ENCODE data around the gene DGKK.

The DGKK gene

GRCh38 chrX:50484662-50485061 is 14.0 kb upstream of the DGKK start:
- H2AK5ac ChIP-seq (ENCODE audit: low read length), result no peak overlapping the region
- no peak overlapping the region for H2BK120ac ChIP-seq (ENCODE audit: low read depth, low read length)
- no peaks in the 10 kb centered on the region for H3K79me1 ChIP-seq (ENCODE audit: low read length)
- H3K4me2 ChIP-seq (ENCODE audit: low read length), result no peak overlapping the region
- H4K8ac ChIP-seq (ENCODE audit: low read depth, low read length), result no peak overlapping the region
- H4K5ac ChIP-seq (ENCODE audit: low read length), result no peak overlapping the region
- H3K23ac ChIP-seq (ENCODE audit: low read length), result no peak overlapping the region
- H3K4me1 ChIP-seq (ENCODE audit: control insufficient read depth, low read depth, low read length), result no peaks in the 10 kb centered on the region
- no peak overlapping the region for H3K56ac ChIP-seq (ENCODE audit: low read length)
- no CpG with 5 or more reads among the region's 1 CpG for WGBS (ENCODE audit: extremely low coverage, insufficient coverage, low lambda C conversion rate)
- H3K9ac ChIP-seq (ENCODE audit: low read length), result no peak overlapping the region
- H3K4ac ChIP-seq (ENCODE audit: low read depth, low read length), result no peak overlapping the region
- no peak overlapping the region for H2BK15ac ChIP-seq (replicated peaks; ENCODE audit: low read depth)
- no peak overlapping the region for H3K27ac ChIP-seq (ENCODE audit: low read depth, low read length)
- H3K27me3 ChIP-seq (ENCODE audit: insufficient read depth, low read length, poor library complexity), result no peaks in the 10 kb centered on the region
- no peaks in the 10 kb centered on the region for H3K79me2 ChIP-seq (ENCODE audit: control insufficient read depth, insufficient read depth, low read length)
- no peaks in the 10 kb centered on the region for H3K36me3 ChIP-seq (ENCODE audit: control insufficient read depth, insufficient read depth, low read length)
- DNase-seq, result peak; percentile 27
- no peak overlapping the region for H2BK5ac ChIP-seq (ENCODE audit: low read length)
- no peak overlapping the region for H3K18ac ChIP-seq (ENCODE audit: low read length)
- no peak overlapping the region for H3K4me3 ChIP-seq (ENCODE audit: low read length)

- no peak overlapping the region for H3K56ac ChIP-seq (ENCODE audit: low read length)
- H3K36me3 ChIP-seq (ENCODE audit: control insufficient read depth, insufficient read depth, low read length), result no peaks in the 10 kb centered on the region
- H3K4me1 ChIP-seq (ENCODE audit: control insufficient read depth, low read depth, low read length), result no peaks in the 10 kb centered on the region
- H3K27me3 ChIP-seq (ENCODE audit: insufficient read depth, low read length, poor library complexity), result no peaks in the 10 kb centered on the region
- no peaks in the 10 kb centered on the region for H3K79me1 ChIP-seq (ENCODE audit: low read length)
- H3K18ac ChIP-seq (ENCODE audit: low read length), result no peak overlapping the region
- no peak overlapping the region for H2BK15ac ChIP-seq (replicated peaks; ENCODE audit: low read depth)
- no peak overlapping the region for H4K8ac ChIP-seq (ENCODE audit: low read depth, low read length)
- H3K9ac ChIP-seq (ENCODE audit: low read length), result no peak overlapping the region
- H3K27ac ChIP-seq (ENCODE audit: low read depth, low read length), result no peak overlapping the region
- H4K5ac ChIP-seq (ENCODE audit: low read length), result no peak overlapping the region
- H3K23ac ChIP-seq (ENCODE audit: low read length), result no peak overlapping the region
- H2BK5ac ChIP-seq (ENCODE audit: low read length), result no peak overlapping the region
- no peak overlapping the region for H2AK5ac ChIP-seq (ENCODE audit: low read length)
- H3K4ac ChIP-seq (ENCODE audit: low read depth, low read length), result no peak overlapping the region
- no peaks in the 10 kb centered on the region for H3K79me2 ChIP-seq (ENCODE audit: control insufficient read depth, insufficient read depth, low read length)
- H3K4me2 ChIP-seq (ENCODE audit: low read length), result no peak overlapping the region
- no CpG with 5 or more reads among the region's 1 CpG for WGBS (ENCODE audit: extremely low coverage, insufficient coverage, low lambda C conversion rate)
- H2BK120ac ChIP-seq (ENCODE audit: low read depth, low read length), result no peak overlapping the region
- no peak for DNase-seq
- no peak overlapping the region for H3K4me3 ChIP-seq (ENCODE audit: low read length)
Observed at GRCh38 chrX:50483283-50483682, 12.7 kb upstream of the DGKK start.

- no peak overlapping the region for H3K27ac ChIP-seq (ENCODE audit: low read depth, low read length)
- H3K79me2 ChIP-seq (ENCODE audit: control insufficient read depth, insufficient read depth, low read length), result no peaks in the 10 kb centered on the region
- no peaks in the 10 kb centered on the region for H3K36me3 ChIP-seq (ENCODE audit: control insufficient read depth, insufficient read depth, low read length)
- H3K4me3 ChIP-seq (ENCODE audit: low read length), result no peak overlapping the region
- no peak overlapping the region for H2BK120ac ChIP-seq (ENCODE audit: low read depth, low read length)
- H3K4me1 ChIP-seq (ENCODE audit: control insufficient read depth, low read depth, low read length), result peaks cover 2% of the 10 kb centered on the region
- no peak overlapping the region for H3K18ac ChIP-seq (ENCODE audit: low read length)
- H3K23ac ChIP-seq (ENCODE audit: low read length), result no peak overlapping the region
- H3K56ac ChIP-seq (ENCODE audit: low read length), result no peak overlapping the region
- no peak overlapping the region for H4K8ac ChIP-seq (ENCODE audit: low read depth, low read length)
- H3K4ac ChIP-seq (ENCODE audit: low read depth, low read length), result no peak overlapping the region
- no peak overlapping the region for H2BK5ac ChIP-seq (ENCODE audit: low read length)
- H3K9ac ChIP-seq (ENCODE audit: low read length), result no peak overlapping the region
- H3K4me2 ChIP-seq (ENCODE audit: low read length), result no peak overlapping the region
- H3K79me1 ChIP-seq (ENCODE audit: low read length), result no peaks in the 10 kb centered on the region
- WGBS (ENCODE audit: extremely low coverage, insufficient coverage, low lambda C conversion rate), result 100% methylated on average over 1 of the region's 5 CpGs
- peak; percentile 66 for DNase-seq
- H3K27me3 ChIP-seq (ENCODE audit: insufficient read depth, low read length, poor library complexity), result peaks cover under 1% of the 10 kb centered on the region
- no peak overlapping the region for H2AK5ac ChIP-seq (ENCODE audit: low read length)
- no peak overlapping the region for H2BK15ac ChIP-seq (replicated peaks; ENCODE audit: low read depth)
- no peak overlapping the region for H4K5ac ChIP-seq (ENCODE audit: low read length)
Observed at GRCh38 chrX:50475208-50475607, 4.6 kb upstream of the DGKK start.

- Histone ChIP-seq H4K8ac (ENCODE audit: low read depth, low read length) (no peak overlapping the region), H4K5ac (ENCODE audit: low read length) (no peak overlapping the region), H3K36me3 (ENCODE audit: control insufficient read depth, insufficient read depth, low read length) (no peaks in the 10 kb centered on the region), H2AK5ac (ENCODE audit: low read length) (no peak overlapping the region), H3K4me1 (ENCODE audit: control insufficient read depth, low read depth, low read length) (peaks cover 2% of the 10 kb centered on the region), H3K56ac (ENCODE audit: low read length) (peak overlapping the region; percentile 73), H3K4ac (ENCODE audit: low read depth, low read length) (no peak overlapping the region), H2BK5ac (ENCODE audit: low read length) (no peak overlapping the region), H3K27ac (ENCODE audit: low read depth, low read length) (no peak overlapping the region), H3K27me3 (ENCODE audit: insufficient read depth, low read length, poor library complexity) (peaks cover 12% of the 10 kb centered on the region), H2BK120ac (ENCODE audit: low read depth, low read length) (no peak overlapping the region), H3K79me2 (ENCODE audit: control insufficient read depth, insufficient read depth, low read length) (no peaks in the 10 kb centered on the region), H3K9ac (ENCODE audit: low read length) (no peak overlapping the region), H2BK15ac (replicated peaks; ENCODE audit: low read depth) (no peak overlapping the region), H3K79me1 (ENCODE audit: low read length) (no peaks in the 10 kb centered on the region), H3K23ac (ENCODE audit: low read length) (no peak overlapping the region), H3K18ac (ENCODE audit: low read length) (no peak overlapping the region), H3K4me3 (ENCODE audit: low read length) (no peak overlapping the region), H3K4me2 (ENCODE audit: low read length) (peak overlapping the region; percentile 29)
- WGBS (ENCODE audit: extremely low coverage, insufficient coverage, low lambda C conversion rate), result no CpG with 5 or more reads among the region's 23 CpGs
- DNase-seq, result no peak
Observed at GRCh38 chrX:50471390-50471789, 765 bp upstream of the DGKK start.

- H3K4me1 ChIP-seq (ENCODE audit: control insufficient read depth, low read depth, low read length), result no peaks in the 10 kb centered on the region
- H3K23ac ChIP-seq (ENCODE audit: low read length), result no peak overlapping the region
- H3K27ac ChIP-seq (ENCODE audit: low read depth, low read length), result no peak overlapping the region
- H2BK15ac ChIP-seq (replicated peaks; ENCODE audit: low read depth), result no peak overlapping the region
- no peaks in the 10 kb centered on the region for H3K36me3 ChIP-seq (ENCODE audit: control insufficient read depth, insufficient read depth, low read length)
- H2AK5ac ChIP-seq (ENCODE audit: low read length), result no peak overlapping the region
- H3K79me2 ChIP-seq (ENCODE audit: control insufficient read depth, insufficient read depth, low read length), result no peaks in the 10 kb centered on the region
- H2BK120ac ChIP-seq (ENCODE audit: low read depth, low read length), result no peak overlapping the region
- WGBS (ENCODE audit: extremely low coverage, insufficient coverage, low lambda C conversion rate), result no CpG with 5 or more reads among the region's 24 CpGs
- peak overlapping the region; percentile 36 for H3K4me2 ChIP-seq (ENCODE audit: low read length)
- no peaks in the 10 kb centered on the region for H3K79me1 ChIP-seq (ENCODE audit: low read length)
- H3K4ac ChIP-seq (ENCODE audit: low read depth, low read length), result no peak overlapping the region
- H4K5ac ChIP-seq (ENCODE audit: low read length), result no peak overlapping the region
- no peak overlapping the region for H4K8ac ChIP-seq (ENCODE audit: low read depth, low read length)
- peaks cover 12% of the 10 kb centered on the region for H3K27me3 ChIP-seq (ENCODE audit: insufficient read depth, low read length, poor library complexity)
- H3K4me3 ChIP-seq (ENCODE audit: low read length), result no peak overlapping the region
- H3K18ac ChIP-seq (ENCODE audit: low read length), result no peak overlapping the region
- no peak for DNase-seq
- no peak overlapping the region for H2BK5ac ChIP-seq (ENCODE audit: low read length)
- H3K56ac ChIP-seq (ENCODE audit: low read length), result no peak overlapping the region
- no peak overlapping the region for H3K9ac ChIP-seq (ENCODE audit: low read length)
Observed at GRCh38 chrX:50469206-50469605, 1.4 kb downstream of the DGKK start.

GRCh38 chrX:50459615-50460014 is 11.0 kb downstream of the DGKK start:
- no peak overlapping the region for H3K4me2 ChIP-seq (ENCODE audit: low read length)
- H2BK5ac ChIP-seq (ENCODE audit: low read length), result no peak overlapping the region
- WGBS (ENCODE audit: extremely low coverage, insufficient coverage, low lambda C conversion rate), result no CpG with 5 or more reads among the region's 1 CpG
- no peaks in the 10 kb centered on the region for H3K79me2 ChIP-seq (ENCODE audit: control insufficient read depth, insufficient read depth, low read length)
- H3K4ac ChIP-seq (ENCODE audit: low read depth, low read length), result no peak overlapping the region
- no peak overlapping the region for H2BK15ac ChIP-seq (replicated peaks; ENCODE audit: low read depth)
- no peaks in the 10 kb centered on the region for H3K79me1 ChIP-seq (ENCODE audit: low read length)
- no peak overlapping the region for H4K5ac ChIP-seq (ENCODE audit: low read length)
- H2BK120ac ChIP-seq (ENCODE audit: low read depth, low read length), result no peak overlapping the region
- no peak overlapping the region for H3K23ac ChIP-seq (ENCODE audit: low read length)
- no peaks in the 10 kb centered on the region for H3K36me3 ChIP-seq (ENCODE audit: control insufficient read depth, insufficient read depth, low read length)
- no peaks in the 10 kb centered on the region for H3K4me1 ChIP-seq (ENCODE audit: control insufficient read depth, low read depth, low read length)
- H3K4me3 ChIP-seq (ENCODE audit: low read length), result no peak overlapping the region
- no peak overlapping the region for H3K9ac ChIP-seq (ENCODE audit: low read length)
- no peak overlapping the region for H3K56ac ChIP-seq (ENCODE audit: low read length)
- H2AK5ac ChIP-seq (ENCODE audit: low read length), result no peak overlapping the region
- no peak overlapping the region for H3K27ac ChIP-seq (ENCODE audit: low read depth, low read length)
- DNase-seq, result no peak
- no peak overlapping the region for H4K8ac ChIP-seq (ENCODE audit: low read depth, low read length)
- no peak overlapping the region for H3K18ac ChIP-seq (ENCODE audit: low read length)
- no peaks in the 10 kb centered on the region for H3K27me3 ChIP-seq (ENCODE audit: insufficient read depth, low read length, poor library complexity)

Data from mesendoderm (in vitro differentiated cells).